Activated CD4-positive, CD25-positive, alpha-beta regulatory T cell treated with anti-CD3 and anti-CD28 coated beads, Interleukin-2, amount 50 U/mL, for 24 hours (primary cell): ENCODE measurements around the gene ADARB2.
"Not testable (repeated sequence)": the region's sequence is repeated elsewhere in the genome, so short reads cannot be mapped to it uniquely, and the experiment has no call there.

ENCODE experiments used
- ATAC-seq, 2 donors: fragments of 150-1000 bp; cut with Tn5 transposase; one replicate each; pipeline ENCODE4 v1.10.0; 2021; ENCODE audit warnings: mild to moderate bottlenecking in 1 of 2, moderate library complexity in 1 of 2

ADARB2 gene

DNA sequence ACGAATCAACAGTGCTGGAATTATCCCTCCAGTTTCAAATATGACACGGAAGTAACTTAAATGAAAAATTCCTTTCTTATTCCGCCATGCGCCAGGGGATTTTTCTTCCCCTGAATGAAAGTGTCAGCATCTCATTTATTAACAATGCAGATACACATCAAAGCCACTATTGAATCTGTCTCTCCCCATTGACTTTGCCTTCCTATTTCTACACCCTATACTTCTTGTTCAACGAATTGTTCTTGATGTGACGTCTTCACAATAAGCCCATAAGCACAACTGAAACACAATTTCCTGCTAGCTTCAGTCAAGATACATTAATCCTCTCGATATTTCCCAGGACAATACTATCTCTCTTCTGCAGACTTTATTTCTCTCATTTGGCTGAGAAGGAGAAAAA is 253.5 kb downstream of the ADARB2 start:
- no peak for ATAC-seq

GRCh38 chr10:1483246-1483645 is 254.1 kb downstream of the ADARB2 start:
- ATAC-seq, result no peak

- ATAC-seq, result no peak
Observed at GRCh38 chr10:1477578-1477977, 259.7 kb downstream of the ADARB2 start.

- no peak for ATAC-seq
Observed at GRCh38 chr10:1476455-1476803, 260.9 kb downstream of the ADARB2 start.

- ATAC-seq, result no peak
Observed at GRCh38 chr10:1475771-1476454, 261.4 kb downstream of the ADARB2 start.

GRCh38 chr10:1475098-1475591 is 262.2 kb downstream of the ADARB2 start:
- no peak for ATAC-seq

GRCh38 chr10:1474376-1475097 is 262.8 kb downstream of the ADARB2 start:
- no peak for ATAC-seq

DNA sequence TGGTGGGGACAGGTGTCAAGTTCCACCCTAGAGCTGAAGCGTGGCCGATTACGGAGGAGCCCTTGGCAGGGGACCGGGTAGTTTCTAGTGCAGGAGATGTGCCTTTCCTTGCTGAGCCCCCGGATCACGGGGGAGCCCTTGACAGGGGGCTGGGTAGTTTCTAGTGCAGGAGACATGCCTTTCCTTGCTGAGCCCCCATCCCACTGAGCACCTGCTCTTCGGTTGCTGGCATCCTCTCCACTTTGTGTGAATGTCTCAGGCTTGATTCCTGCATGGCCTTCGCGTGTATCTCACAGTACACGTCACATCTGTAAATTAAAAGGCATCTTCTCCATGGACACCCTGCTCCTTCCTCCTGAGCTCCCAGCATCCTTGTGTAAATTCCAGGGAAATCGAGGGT is 263.5 kb downstream of the ADARB2 start:
- ATAC-seq, result no peak

DNA sequence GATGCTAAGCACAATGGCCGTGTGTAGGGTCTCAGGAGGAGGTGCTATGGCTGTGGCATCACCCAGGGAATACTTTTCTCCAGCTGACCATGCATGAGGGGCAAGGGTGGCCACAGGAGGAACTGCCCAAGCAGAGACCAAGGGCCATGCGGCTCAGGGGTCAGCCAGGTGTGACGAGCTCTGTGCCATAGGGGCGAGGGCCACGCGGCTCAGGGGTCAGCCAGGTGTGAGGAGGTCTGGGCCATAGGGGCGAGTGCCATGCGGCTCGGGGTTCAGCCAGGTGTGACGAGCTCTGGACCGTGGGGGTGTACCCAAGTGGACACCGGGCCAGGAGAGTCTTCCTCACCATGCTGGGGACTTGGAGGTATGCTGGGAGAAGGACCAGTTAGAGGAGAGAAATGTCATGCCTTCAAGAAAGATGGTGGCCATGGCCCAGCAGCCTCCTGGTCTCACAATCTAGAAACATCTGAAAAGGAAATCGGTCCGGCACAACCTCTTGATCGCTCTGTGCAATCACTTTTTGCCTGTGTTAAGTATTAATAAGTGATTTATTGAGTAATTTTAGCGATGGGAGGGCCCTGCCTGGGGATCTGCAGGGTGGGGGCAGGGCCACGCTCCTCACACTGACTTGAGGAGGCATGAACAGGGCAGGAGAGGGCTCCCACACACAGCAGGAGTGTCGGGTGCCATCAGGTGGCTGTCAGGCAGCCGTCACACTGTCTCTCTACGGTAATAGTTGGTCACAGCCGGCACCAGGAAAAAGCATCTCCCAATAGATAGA is 265.0 kb downstream of the ADARB2 start:
- no peak for ATAC-seq

DNA sequence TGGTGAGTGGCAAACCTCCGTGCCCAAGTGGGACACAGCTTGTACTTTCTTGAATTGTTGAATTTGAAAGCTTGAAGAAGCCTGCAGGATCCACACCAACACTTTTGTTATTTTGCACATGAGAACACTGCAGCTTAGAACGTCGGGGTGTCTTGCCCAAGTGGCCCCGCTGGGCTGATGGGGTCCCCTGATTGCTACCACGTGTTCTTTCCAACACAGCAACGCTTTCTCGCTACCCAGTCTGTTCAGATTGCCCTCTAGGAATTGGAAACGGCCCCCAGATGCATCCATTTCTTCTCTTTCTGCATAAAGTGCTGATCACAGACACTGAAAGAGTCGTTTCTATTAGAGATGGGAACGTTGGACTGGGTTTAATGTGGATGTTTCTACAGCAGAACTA is 268.5 kb downstream of the ADARB2 start:
- no peak for ATAC-seq

GRCh38 chr10:1467334-1468076 is 269.8 kb downstream of the ADARB2 start:
- ATAC-seq, result no peak

DNA sequence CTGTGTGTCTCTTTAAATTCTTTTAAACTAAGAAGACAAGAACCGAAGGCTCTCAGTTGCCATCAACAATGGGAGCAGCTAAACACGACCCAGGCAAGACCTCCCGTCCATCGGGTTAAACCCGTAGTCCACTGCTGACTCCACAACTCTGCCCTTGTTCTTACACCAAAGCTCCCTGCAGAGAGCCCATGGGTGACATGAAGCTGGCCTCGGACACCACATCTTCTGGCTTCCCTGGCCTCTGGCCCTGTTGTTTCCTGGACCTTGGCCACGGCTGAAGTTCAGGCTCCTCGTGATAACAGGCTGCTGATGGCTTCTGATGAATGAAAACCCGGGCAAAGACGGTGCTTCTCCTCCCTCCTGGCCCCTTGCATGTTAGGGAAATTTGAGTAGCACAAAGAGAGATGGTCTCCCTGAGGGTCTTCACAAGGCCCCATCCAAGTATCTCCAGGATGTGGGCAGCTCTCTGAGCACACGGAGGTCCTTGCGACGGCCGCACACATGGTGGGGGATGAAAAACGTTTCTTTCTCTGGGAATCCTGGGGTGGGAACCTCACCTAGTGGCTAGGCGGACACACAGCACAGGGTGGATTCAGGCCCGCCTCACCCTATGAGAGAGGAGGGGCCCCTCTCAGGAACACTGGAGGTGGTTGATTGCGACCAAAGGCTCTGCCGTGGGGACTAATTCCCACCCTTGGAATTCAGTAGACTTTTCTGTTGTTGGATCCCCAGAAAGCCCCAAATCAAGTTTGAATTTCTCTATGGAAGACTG is 271.1 kb downstream of the ADARB2 start:
- ATAC-seq, result no peak

GRCh38 chr10:1465418-1465911 is 271.9 kb downstream of the ADARB2 start:
- no peak for ATAC-seq

GRCh38 chr10:1464881-1465417 is 272.4 kb downstream of the ADARB2 start:
- ATAC-seq, result no peak

- not testable (repeated sequence) for ATAC-seq
Observed at GRCh38 chr10:1463971-1464370, 273.4 kb downstream of the ADARB2 start.

DNA sequence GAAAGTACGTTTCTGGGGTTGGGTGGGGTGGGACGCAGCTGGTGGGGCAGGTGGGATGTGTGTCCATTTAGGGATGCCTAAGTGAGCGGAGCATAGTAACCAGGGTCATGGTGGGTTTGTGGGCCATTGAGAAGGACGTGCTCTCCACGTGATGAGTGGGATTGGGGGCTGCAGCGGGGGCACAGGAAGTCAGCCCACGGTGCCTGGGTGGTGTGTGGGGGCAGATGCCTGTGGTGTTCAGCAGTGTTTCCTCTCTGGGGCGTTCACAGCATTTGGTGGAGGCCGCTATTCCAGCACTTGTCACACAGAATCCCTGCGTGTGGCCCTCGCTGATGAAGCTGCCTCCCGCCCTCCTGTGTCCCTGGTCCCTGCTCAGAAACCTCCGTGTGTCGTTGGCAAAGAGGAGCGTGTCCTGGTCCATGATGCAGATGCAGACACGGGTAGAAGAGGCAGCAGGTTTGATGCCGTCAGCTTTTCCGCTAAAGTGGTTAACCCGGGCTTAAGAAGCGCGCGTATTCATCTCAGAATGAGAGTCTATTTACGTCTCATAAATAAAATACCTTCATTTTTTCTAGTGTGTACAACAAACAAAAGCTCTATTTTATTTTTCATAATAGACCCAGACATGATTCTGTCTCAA is 274.2 kb downstream of the ADARB2 start:
- no peak for ATAC-seq

DNA sequence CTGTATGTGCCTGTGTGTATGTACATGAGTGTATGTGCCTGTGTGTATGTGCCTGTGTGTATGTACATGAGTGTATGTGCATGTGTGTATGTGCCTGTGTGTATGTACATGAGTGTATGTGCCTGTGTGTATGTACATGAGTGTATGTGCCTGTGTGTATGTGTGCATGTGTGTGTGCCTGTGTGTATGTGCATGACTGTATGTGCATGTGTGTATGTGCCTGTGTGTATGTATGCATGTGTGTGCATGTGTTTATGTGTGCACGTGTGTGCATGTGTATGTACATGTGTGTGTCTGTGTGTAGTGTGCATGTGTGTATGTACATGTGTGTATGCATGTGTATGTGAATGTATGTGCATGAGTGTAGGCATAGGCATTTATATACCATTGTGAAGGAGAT is 274.8 kb downstream of the ADARB2 start:
- no peak for ATAC-seq

DNA sequence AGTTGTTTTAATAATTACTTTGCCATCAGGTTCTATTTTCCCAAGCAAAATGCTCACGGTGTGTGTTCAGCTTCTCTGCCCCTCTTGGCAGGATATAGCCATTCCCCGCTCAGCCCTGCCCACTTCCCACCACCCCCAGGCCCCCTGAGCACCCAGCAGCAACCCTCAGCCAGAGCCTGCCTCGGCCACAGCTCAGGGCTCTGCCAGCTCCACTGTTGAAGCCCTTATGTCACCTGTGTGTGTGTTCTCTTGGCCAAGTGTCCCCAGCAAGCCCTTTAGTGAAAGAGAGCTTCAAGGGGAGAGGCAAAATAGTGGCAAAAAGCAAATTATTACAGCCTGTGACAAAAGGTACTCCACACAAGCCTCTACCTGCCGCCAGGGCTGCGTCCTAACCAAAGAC is 275.3 kb downstream of the ADARB2 start:
- ATAC-seq, result no peak

- ATAC-seq, result no peak
Observed at GRCh38 chr10:1461016-1461415, 276.3 kb downstream of the ADARB2 start.

DNA sequence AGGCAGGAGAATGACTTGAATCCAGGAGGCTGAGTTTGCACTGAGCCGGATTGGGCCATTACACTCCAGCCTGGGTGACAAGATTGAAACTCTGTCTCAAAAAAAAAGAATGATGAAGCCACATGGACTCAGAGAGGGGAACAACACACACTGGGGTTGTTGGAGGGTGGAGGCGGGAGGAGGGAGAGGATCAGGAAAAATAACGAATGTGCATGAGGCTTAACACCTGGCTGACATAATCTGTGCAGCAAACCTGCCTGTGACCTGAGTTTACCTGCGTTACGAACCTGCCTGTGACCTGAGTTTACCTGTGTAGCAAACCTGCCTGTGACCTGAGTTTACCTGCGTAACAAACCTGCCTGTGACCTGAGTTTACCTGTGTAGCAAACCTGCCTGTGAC is 277.7 kb downstream of the ADARB2 start:
- ATAC-seq, result not testable (repeated sequence)

DNA sequence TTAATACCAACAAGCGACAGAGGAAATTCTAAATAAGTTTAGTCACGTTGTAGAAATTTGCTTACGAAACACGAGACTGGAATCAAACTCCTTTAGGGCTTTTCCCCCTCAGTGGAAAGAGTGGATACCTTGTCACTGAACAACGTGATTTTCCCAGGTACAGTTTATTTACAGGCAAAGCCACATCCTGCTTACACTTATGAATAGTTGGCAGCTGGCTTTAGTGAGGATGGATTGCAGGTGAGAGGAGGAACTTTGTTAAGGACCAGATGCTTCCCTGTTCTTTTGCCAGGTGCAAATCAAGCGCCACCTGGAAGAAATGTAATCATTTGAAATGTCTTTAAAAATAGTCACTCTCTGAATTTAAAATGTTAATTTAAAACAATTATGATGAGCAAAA is 282.4 kb downstream of the ADARB2 start:
- no peak for ATAC-seq
